ENCODE measurements around the gene TMEM120A.
"Not testable (repeated sequence)": the region's sequence is repeated elsewhere in the genome, so short reads cannot be mapped to it uniquely, and the experiment has no call there.

The TMEM120A gene

GRCh38 chr7:75994388-75995051, at the start of gene TMEM120A:
Gene TMEM120A, minus strand, starts transcription at chr7:75994595. Its CDS starts 25 bp downstream, at chr7:75994570.
- peak; percentile 93 for DNase-seq

GRCh38 chr7:76040126-76040525, 45.7 kb upstream of the TMEM120A start:
- no peak for DNase-seq

GRCh38 chr7:76037310-76037709, 42.9 kb upstream of the TMEM120A start:
- no peak for DNase-seq

- DNase-seq, result no peak
These were observed 37.6 kb upstream of the TMEM120A start for GRCh38 chr7:76031964-76032363.

- not testable (repeated sequence) for DNase-seq
These were observed 35.3 kb upstream of the TMEM120A start for GRCh38 chr7:76029682-76030081.

GRCh38 chr7:76023002-76023401, 28.6 kb upstream of the TMEM120A start:
- DNase-seq, result peak; percentile 84

- DNase-seq, result no peak
These were observed 27.8 kb upstream of the TMEM120A start for GRCh38 chr7:76022026-76022780.

- peak; percentile 65 for DNase-seq
These were observed 25.8 kb upstream of the TMEM120A start for GRCh38 chr7:76020031-76020714.

GRCh38 chr7:76018520-76018919, 24.1 kb upstream of the TMEM120A start:
- not testable (repeated sequence) for DNase-seq

GRCh38 chr7:76016191-76016947, 22.0 kb upstream of the TMEM120A start:
- DNase-seq, result no peak

- no peak for DNase-seq
These were observed 17.1 kb upstream of the TMEM120A start for GRCh38 chr7:76011442-76011861.

GRCh38 chr7:76009672-76010600, 15.5 kb upstream of the TMEM120A start:
- DNase-seq, result no peak

GRCh38 chr7:76008156-76008687, 13.8 kb upstream of the TMEM120A start:
- DNase-seq, result peak; percentile 13

- DNase-seq, result not testable (repeated sequence)
These were observed 10.6 kb upstream of the TMEM120A start for GRCh38 chr7:76005004-76005403.

GRCh38 chr7:76003351-76003750, 9.0 kb upstream of the TMEM120A start:
- DNase-seq, result no peak

GRCh38 chr7:76002822-76003221, 8.4 kb upstream of the TMEM120A start:
- DNase-seq, result no peak

GRCh38 chr7:76002139-76002538, 7.7 kb upstream of the TMEM120A start:
- no peak for DNase-seq

- no peak for DNase-seq
These were observed 6.2 kb upstream of the TMEM120A start for GRCh38 chr7:76000566-76000965.

- DNase-seq, result no peak
These were observed 3.6 kb upstream of the TMEM120A start for GRCh38 chr7:75998038-75998437.

- DNase-seq, result peak; percentile 10
These were observed 2.1 kb upstream of the TMEM120A start for GRCh38 chr7:75996476-75996875.

- no peak for DNase-seq
These were observed 1.6 kb upstream of the TMEM120A start for GRCh38 chr7:75995996-75996395.
